ENCODE data around the gene CDH22.

The CDH22 gene

DNA sequence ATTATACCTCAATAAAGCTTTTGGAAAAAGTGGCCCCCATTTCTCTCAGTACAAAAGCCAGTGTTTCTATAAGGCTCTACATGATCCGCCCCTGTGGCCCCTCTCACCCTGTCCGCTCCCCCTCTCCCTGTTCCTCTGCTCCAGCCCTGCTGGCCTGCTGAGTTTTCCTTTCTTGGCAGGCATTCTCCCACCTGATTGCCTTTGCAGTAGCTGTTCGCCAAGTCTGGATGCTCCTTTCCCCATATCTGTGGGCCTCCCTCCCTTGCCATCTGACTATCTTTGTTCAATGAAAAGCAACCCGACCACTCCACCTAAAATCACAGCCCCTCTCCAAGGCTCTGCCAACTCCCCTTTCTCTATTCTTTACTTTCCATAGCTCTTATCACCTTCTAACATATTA is 33.2 kb downstream of the CDH22 start:
- Histone ChIP-seq H3K18ac (ENCODE audit: low read depth in 1 of 2, low read length in 2 of 2) (no peak overlapping the region), H3K36me3 (ENCODE audit: control insufficient read depth in 1 of 2, insufficient read depth in 2 of 2, low read depth in 1 of 2, low read length in 2 of 2) (no peaks in the 10 kb centered on the region), H3K4me3 (ENCODE audit: insufficient read depth in 1 of 2, low read depth in 1 of 2, low read length in 2 of 2) (no peak overlapping the region), H3K4ac (ENCODE audit: low read depth in 1 of 2, low read length in 2 of 2) (no peak overlapping the region), H3K23ac (ENCODE audit: low read length in 2 of 2) (no peak overlapping the region), H2BK120ac (ENCODE audit: low read depth, low read length) (no peak overlapping the region), H2AFZ (ENCODE audit: low read depth, low read length) (no peak overlapping the region), H3K27ac (ENCODE audit: low read length, poor library complexity, severe bottlenecking) (no peak overlapping the region), H3K79me1 (replicated peaks; ENCODE audit: low read length, poor library complexity, severe bottlenecking) (no peaks in the 10 kb centered on the region), H3K4me2 (ENCODE audit: low read length, poor library complexity, severe bottlenecking) (no peak overlapping the region), H2BK12ac (ENCODE audit: low read length in 2 of 2) (no peak overlapping the region), H4K8ac (ENCODE audit: low read length) (no peak overlapping the region), H3K4me1 (ENCODE audit: control insufficient read depth, insufficient read depth, low read depth, low read length) (no peaks in the 10 kb centered on the region), H3K9me3 (ENCODE audit: control insufficient read depth, low read length) (peaks cover 13% of the 10 kb centered on the region), H3K14ac (ENCODE audit: low read length in 2 of 2) (no peak overlapping the region), H2BK15ac (ENCODE audit: low read depth, poor library complexity, severe bottlenecking) (no peak overlapping the region), H2AK5ac (ENCODE audit: low read length, severe bottlenecking) (no peak overlapping the region), H4K91ac (ENCODE audit: low read length) (no peak overlapping the region), H3K9ac (ENCODE audit: low read length) (no peak overlapping the region), H3K27me3 (ENCODE audit: control insufficient read depth in 1 of 2, insufficient read depth in 1 of 2, low read length in 2 of 2) (peaks cover 18 to 62% of the 10 kb centered on the region in 2 experiments), H2BK5ac (ENCODE audit: low read depth, low read length, poor library complexity, severe bottlenecking) (no peak overlapping the region)
- no peak for DNase-seq
- WGBS: 75% methylated on average over 4 of the region's 4 CpGs

DNA sequence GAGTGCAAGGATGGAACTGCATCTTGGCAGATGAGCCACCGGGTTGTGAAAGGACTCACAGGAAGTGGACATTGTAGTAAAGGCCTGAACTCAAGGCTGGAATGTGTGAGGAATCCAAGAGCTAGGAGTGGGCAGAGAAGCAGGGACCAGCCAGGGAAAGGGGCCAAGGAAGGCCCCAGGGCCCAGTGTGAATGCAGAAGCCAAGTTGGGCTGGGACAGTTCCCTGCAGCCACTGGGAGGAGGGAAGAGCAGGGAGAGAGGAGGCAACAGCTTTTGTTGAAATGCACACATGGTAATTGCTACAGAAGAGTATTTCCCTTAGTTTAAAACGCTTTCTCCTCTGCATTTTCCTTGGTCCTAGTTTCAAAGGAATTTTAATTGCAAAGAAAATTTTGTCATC is 34.6 kb downstream of the CDH22 start:
- Histone ChIP-seq H2AFZ (ENCODE audit: low read depth, low read length) (no peak overlapping the region), H3K79me1 (replicated peaks; ENCODE audit: low read length, poor library complexity, severe bottlenecking) (no peaks in the 10 kb centered on the region), H3K9me3 (ENCODE audit: control insufficient read depth, low read length) (peaks cover 13% of the 10 kb centered on the region), H3K9ac (ENCODE audit: low read length) (no peak overlapping the region), H2BK5ac (ENCODE audit: low read depth, low read length, poor library complexity, severe bottlenecking) (no peak overlapping the region), H3K4me2 (ENCODE audit: low read length, poor library complexity, severe bottlenecking) (no peak overlapping the region), H3K4me1 (ENCODE audit: control insufficient read depth, insufficient read depth, low read depth, low read length) (no peaks in the 10 kb centered on the region), H4K91ac (ENCODE audit: low read length) (no peak overlapping the region), H2AK5ac (ENCODE audit: low read length, severe bottlenecking) (no peak overlapping the region), H3K18ac (ENCODE audit: low read depth in 1 of 2, low read length in 2 of 2) (no peak overlapping the region), H3K4ac (ENCODE audit: low read depth in 1 of 2, low read length in 2 of 2) (no peak overlapping the region), H3K23ac (ENCODE audit: low read length in 2 of 2) (no peak overlapping the region), H3K27me3 (ENCODE audit: control insufficient read depth in 1 of 2, insufficient read depth in 1 of 2, low read length in 2 of 2) (peaks cover 32 to 68% of the 10 kb centered on the region in 2 experiments), H2BK12ac (ENCODE audit: low read length in 2 of 2) (no peak overlapping the region), H2BK120ac (ENCODE audit: low read depth, low read length) (no peak overlapping the region), H3K4me3 (ENCODE audit: insufficient read depth in 1 of 2, low read depth in 1 of 2, low read length in 2 of 2) (no peak overlapping the region), H3K36me3 (ENCODE audit: control insufficient read depth in 1 of 2, insufficient read depth in 2 of 2, low read depth in 1 of 2, low read length in 2 of 2) (no peaks in the 10 kb centered on the region), H4K8ac (ENCODE audit: low read length) (no peak overlapping the region), H3K14ac (ENCODE audit: low read length in 2 of 2) (no peak overlapping the region), H2BK15ac (ENCODE audit: low read depth, poor library complexity, severe bottlenecking) (no peak overlapping the region), H3K27ac (ENCODE audit: low read length, poor library complexity, severe bottlenecking) (no peak overlapping the region)
- 41% methylated on average over 1 of the region's 2 CpGs for WGBS
- DNase-seq: no peak

DNA sequence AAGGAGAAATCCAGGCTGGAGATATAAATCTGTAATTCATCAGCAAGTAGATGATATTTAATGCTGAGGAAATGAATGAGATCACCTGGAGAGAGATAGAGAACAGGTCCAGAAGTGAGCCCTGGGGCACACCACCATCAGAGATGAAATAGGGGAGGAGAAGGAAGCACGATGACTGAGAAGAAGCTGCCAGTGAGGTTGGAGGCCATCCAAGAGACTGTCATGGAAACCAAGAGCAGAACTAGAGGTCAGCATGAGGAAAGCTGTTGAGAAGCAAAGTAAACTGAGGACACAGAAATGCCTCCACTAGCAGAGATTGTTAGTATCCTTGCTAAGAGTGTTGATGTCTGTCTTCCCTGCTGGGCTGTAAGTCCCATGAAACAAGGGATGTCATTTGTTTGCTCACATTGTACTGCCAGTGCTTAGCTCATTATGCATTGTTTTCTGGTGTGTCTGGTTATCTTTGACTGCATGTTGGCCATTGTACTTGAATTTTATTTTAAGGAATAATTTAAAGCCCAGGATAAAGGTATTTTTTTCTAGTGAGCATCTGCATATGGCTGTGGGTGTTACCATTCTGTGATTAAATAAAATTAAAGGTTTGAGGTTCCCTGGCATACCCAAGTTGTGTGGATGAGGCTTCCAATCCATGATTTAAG is 35.8 kb downstream of the CDH22 start:
- Histone ChIP-seq H3K4ac (ENCODE audit: low read depth in 1 of 2, low read length in 2 of 2) (no peak overlapping the region), H3K14ac (ENCODE audit: low read length in 2 of 2) (no peak overlapping the region), H3K23ac (ENCODE audit: low read length in 2 of 2) (no peak overlapping the region), H3K4me3 (ENCODE audit: insufficient read depth in 1 of 2, low read depth in 1 of 2, low read length in 2 of 2) (no peak overlapping the region), H4K8ac (ENCODE audit: low read length) (no peak overlapping the region), H2BK120ac (ENCODE audit: low read depth, low read length) (no peak overlapping the region), H3K27ac (ENCODE audit: low read length, poor library complexity, severe bottlenecking) (no peak overlapping the region), H2BK15ac (ENCODE audit: low read depth, poor library complexity, severe bottlenecking) (no peak overlapping the region), H2BK12ac (ENCODE audit: low read length in 2 of 2) (no peak overlapping the region), H2AK5ac (ENCODE audit: low read length, severe bottlenecking) (no peak overlapping the region), H3K79me1 (replicated peaks; ENCODE audit: low read length, poor library complexity, severe bottlenecking) (no peaks in the 10 kb centered on the region), H2BK5ac (ENCODE audit: low read depth, low read length, poor library complexity, severe bottlenecking) (peak overlapping the region; percentile 36), H3K4me2 (ENCODE audit: low read length, poor library complexity, severe bottlenecking) (no peak overlapping the region), H3K9ac (ENCODE audit: low read length) (no peak overlapping the region), H3K9me3 (ENCODE audit: control insufficient read depth, low read length) (peaks cover 13% of the 10 kb centered on the region), H3K27me3 (ENCODE audit: control insufficient read depth in 1 of 2, insufficient read depth in 1 of 2, low read length in 2 of 2) (peaks cover 40 to 71% of the 10 kb centered on the region in 2 experiments), H4K91ac (ENCODE audit: low read length) (no peak overlapping the region), H3K18ac (ENCODE audit: low read depth in 1 of 2, low read length in 2 of 2) (no peak overlapping the region), H3K4me1 (ENCODE audit: control insufficient read depth, insufficient read depth, low read depth, low read length) (peaks cover 1% of the 10 kb centered on the region), H2AFZ (ENCODE audit: low read depth, low read length) (no peak overlapping the region), H3K36me3 (ENCODE audit: control insufficient read depth in 1 of 2, insufficient read depth in 2 of 2, low read depth in 1 of 2, low read length in 2 of 2) (no peaks in the 10 kb centered on the region)
- no peak for DNase-seq
- WGBS: 74% methylated on average over 1 of the region's 1 CpG

DNA sequence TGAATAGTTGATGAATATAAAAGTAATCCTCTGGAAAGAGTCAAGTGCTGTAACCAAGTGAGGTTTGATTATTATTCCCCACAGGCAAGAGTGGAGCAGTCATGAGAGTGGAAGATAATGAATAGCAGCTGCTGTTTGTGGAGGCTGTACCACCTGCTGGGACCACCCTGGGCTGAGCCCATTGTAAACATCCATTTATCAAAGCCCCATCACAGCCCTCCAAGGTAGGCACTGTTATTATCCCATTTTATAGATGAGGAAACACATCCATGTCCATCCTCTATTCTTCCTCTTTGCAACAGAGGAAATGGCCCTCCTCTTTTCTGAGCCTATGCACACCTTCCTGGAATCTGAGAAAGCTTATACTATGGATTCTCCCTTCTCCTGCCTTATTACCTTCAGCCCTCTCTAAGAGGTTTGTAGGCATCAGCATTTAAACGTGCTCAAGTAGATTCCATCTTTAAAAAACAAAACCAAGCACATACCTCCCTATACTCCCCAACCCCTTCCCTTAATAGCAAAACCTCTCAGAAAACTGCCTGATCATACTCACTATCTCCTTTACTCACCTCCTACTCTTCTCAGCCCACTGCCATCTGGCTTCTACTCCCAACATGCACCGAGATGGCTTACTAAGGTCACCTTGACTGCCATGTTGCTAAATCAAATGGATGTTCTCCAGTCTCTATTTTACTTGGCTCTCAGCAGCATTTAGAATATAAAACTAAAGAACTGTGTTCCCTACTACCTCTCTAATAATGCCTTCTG is 37.1 kb downstream of the CDH22 start:
- Histone ChIP-seq H2BK12ac (ENCODE audit: low read length in 2 of 2) (no peak overlapping the region), H2BK15ac (ENCODE audit: low read depth, poor library complexity, severe bottlenecking) (no peak overlapping the region), H3K14ac (ENCODE audit: low read length in 2 of 2) (no peak overlapping the region), H3K18ac (ENCODE audit: low read depth in 1 of 2, low read length in 2 of 2) (no peak overlapping the region), H3K27ac (ENCODE audit: low read length, poor library complexity, severe bottlenecking) (no peak overlapping the region), H3K79me1 (replicated peaks; ENCODE audit: low read length, poor library complexity, severe bottlenecking) (no peaks in the 10 kb centered on the region), H2BK120ac (ENCODE audit: low read depth, low read length) (no peak overlapping the region), H4K8ac (ENCODE audit: low read length) (no peak overlapping the region), H3K4me1 (ENCODE audit: control insufficient read depth, insufficient read depth, low read depth, low read length) (peaks cover 1% of the 10 kb centered on the region), H3K9me3 (ENCODE audit: control insufficient read depth, low read length) (peaks cover 13% of the 10 kb centered on the region), H3K23ac (ENCODE audit: low read length in 2 of 2) (no peak overlapping the region), H3K4me3 (ENCODE audit: insufficient read depth in 1 of 2, low read depth in 1 of 2, low read length in 2 of 2) (no peak overlapping the region), H2AFZ (ENCODE audit: low read depth, low read length) (no peak overlapping the region), H2AK5ac (ENCODE audit: low read length, severe bottlenecking) (no peak overlapping the region), H3K36me3 (ENCODE audit: control insufficient read depth in 1 of 2, insufficient read depth in 2 of 2, low read depth in 1 of 2, low read length in 2 of 2) (no peaks in the 10 kb centered on the region), H3K27me3 (ENCODE audit: control insufficient read depth in 1 of 2, insufficient read depth in 1 of 2, low read length in 2 of 2) (peaks cover 46 to 76% of the 10 kb centered on the region in 2 experiments), H2BK5ac (ENCODE audit: low read depth, low read length, poor library complexity, severe bottlenecking) (no peak overlapping the region), H3K9ac (ENCODE audit: low read length) (no peak overlapping the region), H3K4ac (ENCODE audit: low read depth in 1 of 2, low read length in 2 of 2) (no peak overlapping the region), H4K91ac (ENCODE audit: low read length) (no peak overlapping the region), H3K4me2 (ENCODE audit: low read length, poor library complexity, severe bottlenecking) (no peak overlapping the region)
- DNase-seq: no peak
- WGBS: 53% methylated on average over 2 of the region's 2 CpGs
